ENCODE results near the gene GRM4. TPM values are rescaled to one million over a fixed set of nuclear protein-coding genes. Genes with fewer than 3 reads are reported as not detected.
A peak's percentile ranks its signal among the peaks of the same experiment; 100 is the strongest.

Gene GRM4
- total RNA-seq, 2 experiments from 2014 or later, result 0.12 to 0.18 TPM

- Mint-ChIP-seq H3K4me1 (peaks cover 5% of the 10 kb centered on the region), H3K9me3 (no peaks in the 10 kb centered on the region), H3K27me3 (peaks cover 76% of the 10 kb centered on the region), H3K36me3 (no peaks in the 10 kb centered on the region), H3K27ac (no peak overlapping the region), H3K4me3 (no peak overlapping the region)
- no peak for DNase-seq
Observed at GRCh38 chr6:34150766-34151165, 4.9 kb upstream of the GRM4 start.

- H3K9me3 Mint-ChIP-seq, result no peaks in the 10 kb centered on the region
- H3K4me1 Mint-ChIP-seq, result peaks cover 5% of the 10 kb centered on the region
- H3K27ac Mint-ChIP-seq, result no peak overlapping the region
- no peak for DNase-seq
- no peak overlapping the region for H3K4me3 Mint-ChIP-seq
- H3K36me3 Mint-ChIP-seq, result no peaks in the 10 kb centered on the region
- H3K27me3 Mint-ChIP-seq, result peaks cover 82% of the 10 kb centered on the region
Observed at GRCh38 chr6:34149831-34150400, 4.0 kb upstream of the GRM4 start.

GRCh38 chr6:34149452-34149810 is 3.5 kb upstream of the GRM4 start:
- Mint-ChIP-seq H3K27me3 (peaks cover 80% of the 10 kb centered on the region), H3K27ac (no peak overlapping the region), H3K36me3 (no peaks in the 10 kb centered on the region), H3K9me3 (no peaks in the 10 kb centered on the region), H3K4me1 (peaks cover 4% of the 10 kb centered on the region), H3K4me3 (no peak overlapping the region)
- DNase-seq, result no peak

- H3K4me3 Mint-ChIP-seq, result no peak overlapping the region
- no peaks in the 10 kb centered on the region for H3K9me3 Mint-ChIP-seq
- H3K27me3 Mint-ChIP-seq, result peaks cover 76% of the 10 kb centered on the region
- peaks cover 3% of the 10 kb centered on the region for H3K4me1 Mint-ChIP-seq
- DNase-seq, result no peak
- H3K27ac Mint-ChIP-seq, result no peak overlapping the region
- no peaks in the 10 kb centered on the region for H3K36me3 Mint-ChIP-seq
Observed at GRCh38 chr6:34148631-34149451, 3.0 kb upstream of the GRM4 start.

GRCh38 chr6:34147906-34148630 is 2.2 kb upstream of the GRM4 start:
- Mint-ChIP-seq H3K4me1 (peaks cover 7% of the 10 kb centered on the region), H3K36me3 (no peaks in the 10 kb centered on the region), H3K4me3 (no peak overlapping the region), H3K27ac (no peak overlapping the region), H3K27me3 (peaks cover 76% of the 10 kb centered on the region), H3K9me3 (no peaks in the 10 kb centered on the region)
- no peak for DNase-seq

GRCh38 chr6:34146801-34147592 is 1.1 kb upstream of the GRM4 start:
- Mint-ChIP-seq H3K9me3 (no peaks in the 10 kb centered on the region), H3K27ac (no peak overlapping the region), H3K36me3 (no peaks in the 10 kb centered on the region), H3K27me3 (peaks cover 75% of the 10 kb centered on the region), H3K4me1 (peaks cover 14% of the 10 kb centered on the region), H3K4me3 (no peak overlapping the region)
- DNase-seq, result no peak

- H3K9me3 Mint-ChIP-seq, result no peaks in the 10 kb centered on the region
- peak overlapping the region; percentile 69 for H3K4me3 Mint-ChIP-seq
- no peak overlapping the region for H3K27ac Mint-ChIP-seq
- H3K36me3 Mint-ChIP-seq, result no peaks in the 10 kb centered on the region
- peaks cover 75% of the 10 kb centered on the region for H3K27me3 Mint-ChIP-seq
- H3K4me1 Mint-ChIP-seq, result peaks cover 14% of the 10 kb centered on the region
- peak; percentile 40 for DNase-seq
Observed at GRCh38 chr6:34145161-34146020, 496 bp downstream of the GRM4 start.

GRCh38 chr6:34144581-34145160 is 1.2 kb downstream of the GRM4 start:
- no peaks in the 10 kb centered on the region for H3K9me3 Mint-ChIP-seq
- H3K4me3 Mint-ChIP-seq, result peak overlapping the region; percentile 50
- no peak for DNase-seq

GRCh38 chr6:34143884-34144580 is 1.9 kb downstream of the GRM4 start:
- Mint-ChIP-seq H3K27ac (no peak overlapping the region), H3K4me3 (peak overlapping the region; percentile 45), H3K27me3 (peaks cover 78% of the 10 kb centered on the region), H3K36me3 (no peaks in the 10 kb centered on the region), H3K4me1 (peaks cover 12% of the 10 kb centered on the region), H3K9me3 (no peaks in the 10 kb centered on the region)
- peak; percentile 68 for DNase-seq

More at GRCh38 chr6:34144581-34145160, 1.2 kb downstream of the GRM4 start:
- H3K4me1 Mint-ChIP-seq, result peaks cover 14% of the 10 kb centered on the region
- H3K36me3 Mint-ChIP-seq, result no peaks in the 10 kb centered on the region
- H3K27me3 Mint-ChIP-seq, result peaks cover 75% of the 10 kb centered on the region
- no peak overlapping the region for H3K27ac Mint-ChIP-seq

- H3K9me3 Mint-ChIP-seq, result no peaks in the 10 kb centered on the region
- H3K27me3 Mint-ChIP-seq, result peaks cover 81% of the 10 kb centered on the region
- H3K36me3 Mint-ChIP-seq, result no peaks in the 10 kb centered on the region
- no peak overlapping the region for H3K27ac Mint-ChIP-seq
- H3K4me3 Mint-ChIP-seq, result peak overlapping the region; percentile 45
- peaks cover 11% of the 10 kb centered on the region for H3K4me1 Mint-ChIP-seq
- DNase-seq, result no peak
Observed at GRCh38 chr6:34143196-34143883, 2.5 kb downstream of the GRM4 start.

GRCh38 chr6:34142061-34142998 is 3.6 kb downstream of the GRM4 start:
- Mint-ChIP-seq H3K27ac (no peak overlapping the region), H3K4me3 (no peak overlapping the region), H3K4me1 (peaks cover 11% of the 10 kb centered on the region), H3K36me3 (no peaks in the 10 kb centered on the region), H3K9me3 (no peaks in the 10 kb centered on the region), H3K27me3 (peaks cover 84% of the 10 kb centered on the region)
- DNase-seq, result peak; percentile 22

- peaks cover 83% of the 10 kb centered on the region for H3K27me3 Mint-ChIP-seq
- no peaks in the 10 kb centered on the region for H3K9me3 Mint-ChIP-seq
- H3K27ac Mint-ChIP-seq, result no peak overlapping the region
- DNase-seq, result no peak
- H3K4me3 Mint-ChIP-seq, result no peak overlapping the region
- no peaks in the 10 kb centered on the region for H3K36me3 Mint-ChIP-seq
- H3K4me1 Mint-ChIP-seq, result peaks cover 11% of the 10 kb centered on the region
Observed at GRCh38 chr6:34140075-34140474, 5.8 kb downstream of the GRM4 start.
